ENCODE data around the gene PCDHGC5.
A peak's percentile ranks its signal among the peaks of the same experiment; 100 is the strongest.

The PCDHGC5 gene

DNA sequence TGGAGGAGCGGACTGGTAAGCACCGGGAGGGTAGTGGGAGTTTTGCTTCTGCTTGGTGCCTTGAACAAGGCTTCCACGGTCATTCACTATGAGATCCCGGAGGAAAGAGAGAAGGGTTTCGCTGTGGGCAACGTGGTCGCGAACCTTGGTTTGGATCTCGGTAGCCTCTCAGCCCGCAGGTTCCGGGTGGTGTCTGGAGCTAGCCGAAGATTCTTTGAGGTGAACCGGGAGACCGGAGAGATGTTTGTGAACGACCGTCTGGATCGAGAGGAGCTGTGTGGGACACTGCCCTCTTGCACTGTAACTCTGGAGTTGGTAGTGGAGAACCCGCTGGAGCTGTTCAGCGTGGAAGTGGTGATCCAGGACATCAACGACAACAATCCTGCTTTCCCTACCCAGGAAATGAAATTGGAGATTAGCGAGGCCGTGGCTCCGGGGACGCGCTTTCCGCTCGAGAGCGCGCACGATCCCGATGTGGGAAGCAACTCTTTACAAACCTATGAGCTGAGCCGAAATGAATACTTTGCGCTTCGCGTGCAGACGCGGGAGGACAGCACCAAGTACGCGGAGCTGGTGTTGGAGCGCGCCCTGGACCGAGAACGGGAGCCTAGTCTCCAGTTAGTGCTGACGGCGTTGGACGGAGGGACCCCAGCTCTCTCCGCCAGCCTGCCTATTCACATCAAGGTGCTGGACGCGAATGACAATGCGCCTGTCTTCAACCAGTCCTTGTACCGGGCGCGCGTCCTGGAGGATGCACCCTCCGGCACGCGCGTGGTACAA is 12.6 kb upstream of the PCDHGC5 start:
- Histone ChIP-seq H3K4me1 (ENCODE audit: control extremely low read depth in 1 of 4, control insufficient read depth in 4 of 4, insufficient read depth in 4 of 4, low read length in 3 of 4) (peaks cover 11 to 23% (median 16%) of the 10 kb centered on the region in 4 experiments), H3K27me3 (replicated peaks in 2 of 5; ENCODE audit: control insufficient read depth in 4 of 5, insufficient read depth in 5 of 5, low read length in 4 of 5) (peaks cover 18 to 62% (median 30%) of the 10 kb centered on the region in 5 experiments), H3K36me3 (ENCODE audit: control insufficient read depth in 4 of 4, insufficient read depth in 4 of 4, low read length in 3 of 4) (no peaks in the 10 kb centered on the region), H3K4me3 (ENCODE audit: control insufficient read depth in 1 of 7, extremely low read depth in 1 of 7, insufficient read depth in 4 of 7, low read depth in 2 of 7, low read length in 6 of 7) (peak overlapping the region; percentile 40 to 87 (median 69)), H3K9me3 (ENCODE audit: control extremely low read depth in 1 of 5, control insufficient read depth in 4 of 5, insufficient read depth in 2 of 5, low read depth in 1 of 5, low read length in 4 of 5) (no peaks in the 10 kb centered on the region), H3K27ac (ENCODE audit: insufficient read depth in 1 of 2, low read depth in 1 of 2, low read length in 2 of 2, poor library complexity in 1 of 2, severe bottlenecking in 2 of 2) (no peak overlapping the region)
- 2% methylated on average over 57 of the region's 58 CpGs for WGBS (ENCODE audit: insufficient coverage)
- peak in 2 of 3 donors; percentile 54 to 64 for DNase-seq
- POLR2A ChIA-PET = no interaction called here
- CTCF ChIA-PET = interaction anchor here (0.8 to 2.1 kb wide), 13 partner anchors 9 to 81 kb away, joined by 3 to 11 read pairs (median 4); partner anchors contain the start of genes PCDHGA10, PCDHGA12, PCDHGC4 and PCDHGC5

- peaks cover 11 to 23% (median 16%) of the 10 kb centered on the region in 4 experiments for H3K4me1 ChIP-seq (ENCODE audit: control extremely low read depth in 1 of 4, control insufficient read depth in 4 of 4, insufficient read depth in 4 of 4, low read length in 3 of 4)
- no peaks in the 10 kb centered on the region for H3K36me3 ChIP-seq (ENCODE audit: control insufficient read depth in 4 of 4, insufficient read depth in 4 of 4, low read length in 3 of 4)
- no peaks in the 10 kb centered on the region for H3K9me3 ChIP-seq (ENCODE audit: control extremely low read depth in 1 of 5, control insufficient read depth in 4 of 5, insufficient read depth in 2 of 5, low read depth in 1 of 5, low read length in 4 of 5)
- 21% methylated on average over 23 of the region's 24 CpGs for WGBS (ENCODE audit: insufficient coverage)
- CTCF ChIA-PET = interaction anchor here (0.7 to 2.1 kb wide), 10 partner anchors 17 to 81 kb away, joined by 3 to 10 read pairs (median 4); partner anchors contain the start of gene PCDHGA10
- no peak for DNase-seq
- no peak overlapping the region for H3K27ac ChIP-seq (ENCODE audit: insufficient read depth in 1 of 2, low read depth in 1 of 2, low read length in 2 of 2, poor library complexity in 1 of 2, severe bottlenecking in 2 of 2)
- peaks cover 18 to 70% (median 30%) of the 10 kb centered on the region in 5 experiments for H3K27me3 ChIP-seq (replicated peaks in 2 of 5; ENCODE audit: control insufficient read depth in 4 of 5, insufficient read depth in 5 of 5, low read length in 4 of 5)
- peak overlapping the region in 4 of 7 experiments; percentile 62 to 87 (median 74) for H3K4me3 ChIP-seq (ENCODE audit: control insufficient read depth in 1 of 7, extremely low read depth in 1 of 7, insufficient read depth in 4 of 7, low read depth in 2 of 7, low read length in 6 of 7)
- POLR2A ChIA-PET = no interaction called here
Observed at GRCh38 chr5:141477044-141477575, 11.8 kb upstream of the PCDHGC5 start.

- peaks cover 11 to 23% (median 16%) of the 10 kb centered on the region in 4 experiments for H3K4me1 ChIP-seq (ENCODE audit: control extremely low read depth in 1 of 4, control insufficient read depth in 4 of 4, insufficient read depth in 4 of 4, low read length in 3 of 4)
- H3K4me3 ChIP-seq (ENCODE audit: control insufficient read depth in 1 of 7, extremely low read depth in 1 of 7, insufficient read depth in 4 of 7, low read depth in 2 of 7, low read length in 6 of 7) = no peak overlapping the region
- H3K9me3 ChIP-seq (ENCODE audit: control extremely low read depth in 1 of 5, control insufficient read depth in 4 of 5, insufficient read depth in 2 of 5, low read depth in 1 of 5, low read length in 4 of 5) = no peaks in the 10 kb centered on the region
- ChIA-PET CTCF (interaction anchor here (0.7 to 1.8 kb wide), 5 partner anchors 9 to 65 kb away, joined by 3 to 5 read pairs (median 3); partner anchors contain the start of gene PCDHGA10), POLR2A (no interaction called here)
- no peak for DNase-seq
- 39% methylated on average over 13 of the region's 13 CpGs for WGBS (ENCODE audit: insufficient coverage)
- peaks cover 18 to 75% (median 30%) of the 10 kb centered on the region in 5 experiments for H3K27me3 ChIP-seq (replicated peaks in 2 of 5; ENCODE audit: control insufficient read depth in 4 of 5, insufficient read depth in 5 of 5, low read length in 4 of 5)
- H3K36me3 ChIP-seq (ENCODE audit: control insufficient read depth in 4 of 4, insufficient read depth in 4 of 4, low read length in 3 of 4) = no peaks in the 10 kb centered on the region
- H3K27ac ChIP-seq (ENCODE audit: insufficient read depth in 1 of 2, low read depth in 1 of 2, low read length in 2 of 2, poor library complexity in 1 of 2, severe bottlenecking in 2 of 2) = no peak overlapping the region
Observed at GRCh38 chr5:141477815-141478214, 11.1 kb upstream of the PCDHGC5 start.

DNA sequence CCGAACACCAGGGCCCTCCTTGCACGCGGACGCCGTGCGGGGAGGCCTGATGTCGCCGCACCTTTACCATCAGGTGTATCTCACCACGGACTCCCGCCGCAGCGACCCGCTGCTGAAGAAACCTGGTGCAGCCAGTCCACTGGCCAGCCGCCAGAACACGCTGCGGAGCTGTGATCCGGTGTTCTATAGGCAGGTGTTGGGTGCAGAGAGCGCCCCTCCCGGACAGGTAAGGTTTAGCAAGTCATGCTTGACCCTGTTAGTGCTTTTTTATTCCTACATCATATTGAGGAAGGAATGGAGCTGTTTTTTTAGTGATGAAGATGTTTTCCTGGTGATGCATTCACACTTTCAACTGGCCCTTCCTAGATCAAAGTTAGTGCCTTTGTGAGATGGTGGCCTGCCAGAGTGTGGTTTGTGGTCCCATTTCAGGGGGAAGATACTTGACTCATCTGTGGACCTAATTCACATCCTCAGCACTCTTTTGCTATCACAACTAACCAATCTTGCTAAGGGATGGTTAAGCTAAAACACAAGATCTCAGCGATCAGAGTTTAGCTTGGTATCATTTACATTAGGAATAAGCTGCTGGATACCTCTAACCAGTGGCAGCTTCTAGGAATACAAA is 10.4 kb upstream of the PCDHGC5 start:
- WGBS (ENCODE audit: insufficient coverage) = 38% methylated on average over 12 of the region's 20 CpGs
- Histone ChIP-seq H3K4me3 (ENCODE audit: control insufficient read depth in 1 of 7, extremely low read depth in 1 of 7, insufficient read depth in 4 of 7, low read depth in 2 of 7, low read length in 6 of 7) (no peak overlapping the region), H3K9me3 (ENCODE audit: control extremely low read depth in 1 of 5, control insufficient read depth in 4 of 5, insufficient read depth in 2 of 5, low read depth in 1 of 5, low read length in 4 of 5) (no peaks in the 10 kb centered on the region), H3K4me1 (ENCODE audit: control extremely low read depth in 1 of 4, control insufficient read depth in 4 of 4, insufficient read depth in 4 of 4, low read length in 3 of 4) (peaks cover 11 to 23% (median 16%) of the 10 kb centered on the region in 4 experiments), H3K36me3 (ENCODE audit: control insufficient read depth in 4 of 4, insufficient read depth in 4 of 4, low read length in 3 of 4) (no peaks in the 10 kb centered on the region), H3K27ac (ENCODE audit: insufficient read depth in 1 of 2, low read depth in 1 of 2, low read length in 2 of 2, poor library complexity in 1 of 2, severe bottlenecking in 2 of 2) (no peak overlapping the region), H3K27me3 (replicated peaks in 2 of 5; ENCODE audit: control insufficient read depth in 4 of 5, insufficient read depth in 5 of 5, low read length in 4 of 5) (peaks cover 18 to 81% (median 36%) of the 10 kb centered on the region in 5 experiments)
- POLR2A ChIA-PET = no interaction called here
- CTCF ChIA-PET = interaction anchor here (0.9 to 1.8 kb wide), 5 partner anchors 9 to 48 kb away, joined by 3 to 5 read pairs (median 3); partner anchors contain the start of gene PCDHGA12
- DNase-seq = no peak

DNA sequence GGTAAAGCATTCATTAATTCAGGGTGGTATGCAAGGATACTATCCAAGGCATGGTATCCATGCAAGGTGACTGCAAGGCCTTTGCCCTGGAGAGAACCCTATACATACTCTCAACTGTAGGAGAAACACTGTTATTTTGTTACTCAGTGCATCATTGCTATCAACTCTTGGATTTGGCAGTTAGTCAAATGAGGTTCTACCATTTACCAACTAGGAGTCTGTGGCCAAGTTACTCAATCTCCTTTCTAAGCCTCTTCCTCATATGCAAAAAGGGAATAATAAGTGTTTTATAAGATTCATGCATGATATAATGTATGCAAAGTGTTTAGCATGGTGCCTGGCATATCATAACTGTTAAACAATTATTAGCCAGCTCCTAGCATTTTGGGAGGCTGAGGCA is 9.1 kb upstream of the PCDHGC5 start:
- Histone ChIP-seq H3K27me3 (replicated peaks in 2 of 5; ENCODE audit: control insufficient read depth in 4 of 5, insufficient read depth in 5 of 5, low read length in 4 of 5) (peaks cover 16 to 94% (median 43%) of the 10 kb centered on the region in 5 experiments), H3K4me3 (ENCODE audit: control insufficient read depth in 1 of 7, extremely low read depth in 1 of 7, insufficient read depth in 4 of 7, low read depth in 2 of 7, low read length in 6 of 7) (no peak overlapping the region), H3K36me3 (ENCODE audit: control insufficient read depth in 4 of 4, insufficient read depth in 4 of 4, low read length in 3 of 4) (no peaks in the 10 kb centered on the region), H3K9me3 (ENCODE audit: control extremely low read depth in 1 of 5, control insufficient read depth in 4 of 5, insufficient read depth in 2 of 5, low read depth in 1 of 5, low read length in 4 of 5) (no peaks in the 10 kb centered on the region), H3K27ac (ENCODE audit: insufficient read depth in 1 of 2, low read depth in 1 of 2, low read length in 2 of 2, poor library complexity in 1 of 2, severe bottlenecking in 2 of 2) (no peak overlapping the region), H3K4me1 (ENCODE audit: control extremely low read depth in 1 of 4, control insufficient read depth in 4 of 4, insufficient read depth in 4 of 4, low read length in 3 of 4) (peaks cover 11 to 30% (median 18%) of the 10 kb centered on the region in 4 experiments)
- CTCF ChIA-PET = interaction anchor here (1.3 to 1.8 kb wide), 2 partner anchors 10 to 84 kb away, joined by 3 to 4 read pairs; no protein-coding TSS in a partner anchor
- DNase-seq = no peak
- POLR2A ChIA-PET = no interaction called here

GRCh38 chr5:141483902-141484301 is 5.0 kb upstream of the PCDHGC5 start:
- ChIA-PET CTCF (interaction anchor here (0.8 to 3.3 kb wide), 6 partner anchors 10 to 70 kb away, joined by 3 to 14 read pairs (median 3); partner anchors contain the start of gene PCDHGA12), POLR2A (no interaction called here)
- peaks cover 0 to 14% (median 5%) of the 10 kb centered on the region in 4 experiments for H3K4me1 ChIP-seq (ENCODE audit: control extremely low read depth in 1 of 4, control insufficient read depth in 4 of 4, insufficient read depth in 4 of 4, low read length in 3 of 4)
- 26% methylated on average over 2 of the region's 3 CpGs for WGBS (ENCODE audit: insufficient coverage)
- H3K36me3 ChIP-seq (ENCODE audit: control insufficient read depth in 4 of 4, insufficient read depth in 4 of 4, low read length in 3 of 4) = no peaks in the 10 kb centered on the region
- peaks cover 0 to 4% (median 3%) of the 10 kb centered on the region in 5 experiments for H3K9me3 ChIP-seq (ENCODE audit: control extremely low read depth in 1 of 5, control insufficient read depth in 4 of 5, insufficient read depth in 2 of 5, low read depth in 1 of 5, low read length in 4 of 5)
- no peak for DNase-seq
- peaks cover 7 to 91% (median 31%) of the 10 kb centered on the region in 5 experiments for H3K27me3 ChIP-seq (replicated peaks in 2 of 5; ENCODE audit: control insufficient read depth in 4 of 5, insufficient read depth in 5 of 5, low read length in 4 of 5)
- no peak overlapping the region for H3K27ac ChIP-seq (ENCODE audit: insufficient read depth in 1 of 2, low read depth in 1 of 2, low read length in 2 of 2, poor library complexity in 1 of 2, severe bottlenecking in 2 of 2)
- no peak overlapping the region for H3K4me3 ChIP-seq (ENCODE audit: control insufficient read depth in 1 of 7, extremely low read depth in 1 of 7, insufficient read depth in 4 of 7, low read depth in 2 of 7, low read length in 6 of 7)

Measured in common myeloid progenitor, CD34-positive (primary cell).